Neural cell (in vitro differentiated cells): ENCODE data around the gene ARL2. TPM values are rescaled to one million over a fixed set of nuclear protein-coding genes. Genes with fewer than 3 reads are reported as not detected.

Experiments
- H2AFZ ChIP-seq: fragments of 200-600, 300-800 bp; sonication (generic), shearing (Covaris generic); 2 replicates; pipeline ENCODE4 v1.6.0; 2014; ENCODE audit warnings: low read depth, mild to moderate bottlenecking, antibody characterized with exemption, low read length, moderate library complexity
- H3F3A ChIP-seq: fragments of 200-600 bp; shearing (Covaris generic); 2 replicates; pipeline ENCODE4 v1.6.1; 2016; ENCODE audit warnings: mild to moderate bottlenecking, moderate library complexity, mixed read lengths, antibody characterized with exemption, low read length; ENCODE audit not compliant: insufficient read depth, poor library complexity, severe bottlenecking
- H3K27ac ChIP-seq: fragments of 200-600, 300-800 bp; sonication (generic), shearing (Covaris generic); 2 replicates; pipeline ENCODE4 v1.5.1; 2014; ENCODE audit warnings: mild to moderate bottlenecking, low read length, moderate library complexity
- H3K27me3 ChIP-seq: fragments of 300-800, 200-600 bp; sonication (generic), shearing (Covaris generic); 2 replicates; pipeline ENCODE4 v1.6.0; 2014; ENCODE audit warnings: mild to moderate bottlenecking, low read depth, low read length, moderate library complexity; ENCODE audit not compliant: insufficient read depth
- H3K36me3 ChIP-seq: fragments of 300-800, 200-600 bp; sonication (generic), shearing (Covaris generic); 2 replicates; pipeline ENCODE4 v1.5.1; 2014; ENCODE audit warnings: mild to moderate bottlenecking, antibody characterized with exemption, low read length, moderate library complexity; ENCODE audit not compliant: insufficient read depth
- H3K4me2 ChIP-seq: fragments of 300-800, 200-600 bp; sonication (generic), shearing (Covaris generic); 2 replicates; pipeline ENCODE4 v1.6.0; 2014; ENCODE audit warnings: mild to moderate bottlenecking, low read length
- H3K4me3 ChIP-seq: fragments of 300-800, 200-600 bp; sonication (generic), shearing (Covaris generic); 2 replicates; pipeline ENCODE4 v1.5.1; 2014; ENCODE audit warnings: mild to moderate bottlenecking, low read length, moderate library complexity
- H3K79me2 ChIP-seq: fragments of 200-600 bp; shearing (Covaris generic); replicated peaks from 2 replicates; pipeline ENCODE4 v1.6.0; 2014; ENCODE audit warnings: mild to moderate bottlenecking, low read length, moderate library complexity; ENCODE audit not compliant: insufficient read depth
- H3K9ac ChIP-seq: fragments of 300-800, 200-600 bp; sonication (generic), shearing (Covaris generic); 2 replicates; pipeline ENCODE4 v1.6.1; 2016; ENCODE audit warnings: mild to moderate bottlenecking, low read length, mixed read lengths
- H3K9me2 ChIP-seq: fragments of 200-600 bp; shearing (Covaris generic); 2 replicates; pipeline ENCODE4 v1.6.1; 2016; ENCODE audit warnings: mild to moderate bottlenecking, low read length, mixed read lengths; ENCODE audit not compliant: insufficient read depth
- H3K9me3 ChIP-seq: fragments of 200-600, 300-800 bp; sonication (generic), shearing (Covaris generic); 2 replicates; pipeline ENCODE4 v1.6.1; 2016; ENCODE audit warnings: mild to moderate bottlenecking, mixed run types, low read length, moderate library complexity, mixed read lengths
- H4K20me1 ChIP-seq: fragments of 200-600 bp; shearing (Covaris generic); 2 replicates; pipeline ENCODE4 v1.6.1; 2016; ENCODE audit warnings: mild to moderate bottlenecking, mixed run types; ENCODE audit not compliant: insufficient read depth
- EP300 ChIP-seq: fragments of 450-650 bp; conservative IDR thresholded peaks from 2 replicates; pipeline ENCODE4 v1.6.1; 2014; ENCODE audit warnings: antibody characterized with exemption, mild to moderate bottlenecking, moderate library complexity; ENCODE audit not compliant: poor library complexity, severe bottlenecking
- EZH2 ChIP-seq: fragments of 200-600, 300-800 bp; shearing (Covaris generic), sonication (generic); IDR thresholded peaks from 2 replicates; pipeline ENCODE4 v1.6.1; 2014; ENCODE audit warnings: antibody characterized with exemption, low read length, borderline replicate concordance, mild to moderate bottlenecking; ENCODE audit not compliant: insufficient read depth, poor library complexity, severe bottlenecking
- MXI1 ChIP-seq: fragments of 450-650 bp; conservative IDR thresholded peaks from 2 replicates; pipeline ENCODE4 v1.6.1; 2014; ENCODE audit warnings: antibody characterized with exemption, mild to moderate bottlenecking; ENCODE audit not compliant: poor library complexity, severe bottlenecking
- RAD21 ChIP-seq: fragments of 450-650 bp; conservative IDR thresholded peaks from 2 replicates; pipeline ENCODE4 v1.6.1; 2014; ENCODE audit warnings: antibody characterized with exemption, mild to moderate bottlenecking, moderate library complexity
- SMC3 ChIP-seq: fragments of 450-650 bp; conservative IDR thresholded peaks from 2 replicates; pipeline ENCODE4 v1.6.1; 2014; ENCODE audit warnings: antibody characterized with exemption, mild to moderate bottlenecking, moderate library complexity; ENCODE audit not compliant: poor library complexity
- TAF1 ChIP-seq: IDR thresholded peaks from 2 replicates; pipeline ENCODE4 v1.6.1; 2012; ENCODE audit warnings: low read depth
- polyA plus RNA-seq: library from polyadenylated mRNA; depleted of rRNA; stranded (reverse); fragments of >200 nt; gene quantifications from 2 replicates; pipeline ENCODE4 v1.2.3, GENCODE V29; 2014
- TF ChIP-seq, protein P1 (sequence below): IDR thresholded peaks from 2 replicates; pipeline ENCODE4 v1.6.1; 2012; ENCODE audit warnings: borderline replicate concordance
- TF ChIP-seq, protein P2 (sequence below): fragments of 450-650 bp; IDR thresholded peaks from 2 replicates; pipeline ENCODE4 v1.5.1; 2014; ENCODE audit warnings: antibody characterized with exemption, mild to moderate bottlenecking, moderate library complexity; ENCODE audit not compliant: poor library complexity, severe bottlenecking

The ARL2 gene
- polyA plus RNA-seq, 1 donor from 2014 or later, result 158 TPM

DNA sequence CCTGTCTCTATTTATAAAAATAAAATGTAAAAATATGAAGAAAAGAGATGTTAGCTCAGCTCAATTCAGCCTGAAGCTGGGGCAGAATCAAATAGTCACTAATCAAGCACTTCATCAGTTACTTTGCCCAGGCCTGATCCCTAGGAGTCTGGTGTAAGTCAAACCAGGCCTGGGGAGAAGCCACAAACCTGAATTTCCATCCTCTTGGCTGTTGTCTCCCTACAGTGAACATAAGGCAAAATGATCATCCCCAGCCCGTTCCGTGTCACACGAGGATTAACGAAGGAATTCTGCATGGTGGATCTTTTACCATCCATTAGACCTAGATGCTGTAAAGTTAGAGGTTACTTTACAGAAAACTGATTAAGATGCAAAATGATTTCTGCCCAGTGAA lies 50.9 kb downstream of the ARL2 start:
- H3K9ac ChIP-seq, result no peak overlapping the region

DNA sequence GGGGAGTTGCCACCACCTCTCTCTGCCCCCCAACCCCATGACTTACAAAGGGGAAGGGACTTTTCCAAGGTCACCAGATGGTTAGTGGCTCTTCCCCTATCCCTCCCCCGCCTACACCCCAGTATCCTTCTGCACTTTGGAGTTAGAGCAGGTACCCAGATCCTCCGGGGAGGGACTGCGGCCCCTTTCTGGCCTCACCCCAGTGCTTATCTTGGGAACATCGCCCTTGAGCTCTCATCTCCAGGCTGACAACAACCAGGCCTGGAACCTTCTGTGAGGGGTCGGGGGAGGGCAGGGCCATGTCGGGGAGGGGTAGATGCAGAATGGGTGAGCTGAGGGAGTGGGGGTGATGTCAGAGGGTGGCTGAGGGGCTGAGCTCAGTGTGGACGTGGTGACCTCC lies 51.9 kb downstream of the ARL2 start:
- H3K9ac ChIP-seq, result no peak overlapping the region
- no peaks in the 10 kb centered on the region for H3K9me3 ChIP-seq
- H3K4me2 ChIP-seq, result no peak overlapping the region
- no peaks in the 10 kb centered on the region for H3K9me2 ChIP-seq
- H2AFZ ChIP-seq, result no peak overlapping the region
- no peaks in the 10 kb centered on the region for H3K27me3 ChIP-seq
- H3F3A ChIP-seq, result no peaks in the 10 kb centered on the region
- no peaks in the 10 kb centered on the region for H3K36me3 ChIP-seq
- H3K27ac ChIP-seq, result no peak overlapping the region
- H4K20me1 ChIP-seq, result no peaks in the 10 kb centered on the region
- no peak overlapping the region for H3K4me3 ChIP-seq
- H3K79me2 ChIP-seq, result no peaks in the 10 kb centered on the region
- TF ChIP-seq EP300, result no peak
- TF ChIP-seq, protein P1, sequence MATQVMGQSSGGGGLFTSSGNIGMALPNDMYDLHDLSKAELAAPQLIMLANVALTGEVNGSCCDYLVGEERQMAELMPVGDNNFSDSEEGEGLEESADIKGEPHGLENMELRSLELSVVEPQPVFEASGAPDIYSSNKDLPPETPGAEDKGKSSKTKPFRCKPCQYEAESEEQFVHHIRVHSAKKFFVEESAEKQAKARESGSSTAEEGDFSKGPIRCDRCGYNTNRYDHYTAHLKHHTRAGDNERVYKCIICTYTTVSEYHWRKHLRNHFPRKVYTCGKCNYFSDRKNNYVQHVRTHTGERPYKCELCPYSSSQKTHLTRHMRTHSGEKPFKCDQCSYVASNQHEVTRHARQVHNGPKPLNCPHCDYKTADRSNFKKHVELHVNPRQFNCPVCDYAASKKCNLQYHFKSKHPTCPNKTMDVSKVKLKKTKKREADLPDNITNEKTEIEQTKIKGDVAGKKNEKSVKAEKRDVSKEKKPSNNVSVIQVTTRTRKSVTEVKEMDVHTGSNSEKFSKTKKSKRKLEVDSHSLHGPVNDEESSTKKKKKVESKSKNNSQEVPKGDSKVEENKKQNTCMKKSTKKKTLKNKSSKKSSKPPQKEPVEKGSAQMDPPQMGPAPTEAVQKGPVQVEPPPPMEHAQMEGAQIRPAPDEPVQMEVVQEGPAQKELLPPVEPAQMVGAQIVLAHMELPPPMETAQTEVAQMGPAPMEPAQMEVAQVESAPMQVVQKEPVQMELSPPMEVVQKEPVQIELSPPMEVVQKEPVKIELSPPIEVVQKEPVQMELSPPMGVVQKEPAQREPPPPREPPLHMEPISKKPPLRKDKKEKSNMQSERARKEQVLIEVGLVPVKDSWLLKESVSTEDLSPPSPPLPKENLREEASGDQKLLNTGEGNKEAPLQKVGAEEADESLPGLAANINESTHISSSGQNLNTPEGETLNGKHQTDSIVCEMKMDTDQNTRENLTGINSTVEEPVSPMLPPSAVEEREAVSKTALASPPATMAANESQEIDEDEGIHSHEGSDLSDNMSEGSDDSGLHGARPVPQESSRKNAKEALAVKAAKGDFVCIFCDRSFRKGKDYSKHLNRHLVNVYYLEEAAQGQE, result no peak
- TF ChIP-seq, protein P2, sequence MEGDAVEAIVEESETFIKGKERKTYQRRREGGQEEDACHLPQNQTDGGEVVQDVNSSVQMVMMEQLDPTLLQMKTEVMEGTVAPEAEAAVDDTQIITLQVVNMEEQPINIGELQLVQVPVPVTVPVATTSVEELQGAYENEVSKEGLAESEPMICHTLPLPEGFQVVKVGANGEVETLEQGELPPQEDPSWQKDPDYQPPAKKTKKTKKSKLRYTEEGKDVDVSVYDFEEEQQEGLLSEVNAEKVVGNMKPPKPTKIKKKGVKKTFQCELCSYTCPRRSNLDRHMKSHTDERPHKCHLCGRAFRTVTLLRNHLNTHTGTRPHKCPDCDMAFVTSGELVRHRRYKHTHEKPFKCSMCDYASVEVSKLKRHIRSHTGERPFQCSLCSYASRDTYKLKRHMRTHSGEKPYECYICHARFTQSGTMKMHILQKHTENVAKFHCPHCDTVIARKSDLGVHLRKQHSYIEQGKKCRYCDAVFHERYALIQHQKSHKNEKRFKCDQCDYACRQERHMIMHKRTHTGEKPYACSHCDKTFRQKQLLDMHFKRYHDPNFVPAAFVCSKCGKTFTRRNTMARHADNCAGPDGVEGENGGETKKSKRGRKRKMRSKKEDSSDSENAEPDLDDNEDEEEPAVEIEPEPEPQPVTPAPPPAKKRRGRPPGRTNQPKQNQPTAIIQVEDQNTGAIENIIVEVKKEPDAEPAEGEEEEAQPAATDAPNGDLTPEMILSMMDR, result no peak
- no peak for TF ChIP-seq MXI1
- no peak for TF ChIP-seq RAD21
- TF ChIP-seq SMC3, result no peak

More for the DNA sequence above, 50.9 kb downstream of the ARL2 start:
- no peak overlapping the region for H3K27ac ChIP-seq
- TF ChIP-seq SMC3, result no peak
- no peak for TF ChIP-seq TAF1
- no peak for TF ChIP-seq EZH2
- TF ChIP-seq RAD21, result no peak
- TF ChIP-seq, protein P2, result no peak
- no peaks in the 10 kb centered on the region for H3K9me2 ChIP-seq
- no peak overlapping the region for H3K4me2 ChIP-seq
- no peaks in the 10 kb centered on the region for H3K79me2 ChIP-seq
- no peaks in the 10 kb centered on the region for H3K27me3 ChIP-seq
- H2AFZ ChIP-seq, result no peak overlapping the region
- no peaks in the 10 kb centered on the region for H3F3A ChIP-seq
- no peaks in the 10 kb centered on the region for H3K9me3 ChIP-seq
- no peak overlapping the region for H3K4me3 ChIP-seq
- no peaks in the 10 kb centered on the region for H4K20me1 ChIP-seq
- H3K36me3 ChIP-seq, result no peaks in the 10 kb centered on the region
